ENCODE data around the gene RAB42.
"Not testable (repeated sequence)": the region's sequence is repeated elsewhere in the genome, so short reads cannot be mapped to it uniquely, and the experiment has no call there.

Gene RAB42

GRCh38 chr1:28571911-28572310 is 20.2 kb upstream of the RAB42 start:
- no peak overlapping the region for H3K4me3 ChIP-seq (ENCODE audit: extremely low read depth, insufficient read depth, low read length, poor library complexity, severe bottlenecking)
- no peak overlapping the region for H3K27ac ChIP-seq (ENCODE audit: low read depth, low read length, severe bottlenecking)
- no peaks in the 10 kb centered on the region for H3K9me3 ChIP-seq (ENCODE audit: control insufficient read depth, low read length)
- WGBS, 2 experiments (ENCODE audit: insufficient coverage in 2 of 2): 87 to 97% methylated on average over 3 of the region's 4 CpGs
- no peaks in the 10 kb centered on the region for H3K4me1 ChIP-seq (ENCODE audit: control insufficient read depth, insufficient read depth, low read length, poor library complexity, severe bottlenecking)
- peaks cover 64% of the 10 kb centered on the region for H3K36me3 ChIP-seq (ENCODE audit: control insufficient read depth, insufficient read depth, low read length)

- 92 to 100% methylated on average over 6 to 9 of the region's 12 CpGs for WGBS, 2 experiments (ENCODE audit: insufficient coverage in 2 of 2)
- not testable (repeated sequence) for H3K9me3 ChIP-seq (ENCODE audit: control insufficient read depth, low read length); H3K4me1 ChIP-seq (ENCODE audit: control insufficient read depth, insufficient read depth, low read length, poor library complexity, severe bottlenecking); H3K27ac ChIP-seq (ENCODE audit: low read depth, low read length, severe bottlenecking); H3K4me3 ChIP-seq (ENCODE audit: extremely low read depth, insufficient read depth, low read length, poor library complexity, severe bottlenecking)
- H3K36me3 ChIP-seq (ENCODE audit: control insufficient read depth, insufficient read depth, low read length): peaks cover 64% of the 10 kb centered on the region
Measured at GRCh38 chr1:28572891-28573290, 19.2 kb upstream of the RAB42 start.

GRCh38 chr1:28573564-28573963 is 18.5 kb upstream of the RAB42 start:
- peaks cover 64% of the 10 kb centered on the region for H3K36me3 ChIP-seq (ENCODE audit: control insufficient read depth, insufficient read depth, low read length)
- 97% methylated on average over 10 to 11 of the region's 11 CpGs for WGBS, 2 experiments (ENCODE audit: insufficient coverage in 2 of 2)

GRCh38 chr1:28577052-28577678 is 14.9 kb upstream of the RAB42 start:
- Histone ChIP-seq H3K36me3 (ENCODE audit: control insufficient read depth, insufficient read depth, low read length) (peaks cover 64% of the 10 kb centered on the region), H3K9me3 (ENCODE audit: control insufficient read depth, low read length) (no peaks in the 10 kb centered on the region), H3K4me1 (ENCODE audit: control insufficient read depth, insufficient read depth, low read length, poor library complexity, severe bottlenecking) (peaks cover 10% of the 10 kb centered on the region), H3K27ac (ENCODE audit: low read depth, low read length, severe bottlenecking) (no peak overlapping the region), H3K4me3 (ENCODE audit: extremely low read depth, insufficient read depth, low read length, poor library complexity, severe bottlenecking) (no peak overlapping the region)
- WGBS, 2 experiments (ENCODE audit: insufficient coverage in 2 of 2): 75 to 88% methylated on average over 1 of the region's 1 CpG

More at GRCh38 chr1:28573564-28573963, 18.5 kb upstream of the RAB42 start:
- Histone ChIP-seq H3K9me3 (ENCODE audit: control insufficient read depth, low read length) (no peaks in the 10 kb centered on the region), H3K4me1 (ENCODE audit: control insufficient read depth, insufficient read depth, low read length, poor library complexity, severe bottlenecking) (no peaks in the 10 kb centered on the region), H3K27ac (ENCODE audit: low read depth, low read length, severe bottlenecking) (no peak overlapping the region), H3K4me3 (ENCODE audit: extremely low read depth, insufficient read depth, low read length, poor library complexity, severe bottlenecking) (no peak overlapping the region)

- Histone ChIP-seq H3K4me3 (ENCODE audit: extremely low read depth, insufficient read depth, low read length, poor library complexity, severe bottlenecking) (no peak overlapping the region), H3K4me1 (ENCODE audit: control insufficient read depth, insufficient read depth, low read length, poor library complexity, severe bottlenecking) (peaks cover 10% of the 10 kb centered on the region), H3K9me3 (ENCODE audit: control insufficient read depth, low read length) (no peaks in the 10 kb centered on the region), H3K27ac (ENCODE audit: low read depth, low read length, severe bottlenecking) (no peak overlapping the region), H3K36me3 (ENCODE audit: control insufficient read depth, insufficient read depth, low read length) (peaks cover 62% of the 10 kb centered on the region)
- 93 to 100% methylated on average over 2 to 6 of the region's 6 CpGs for WGBS, 2 experiments (ENCODE audit: insufficient coverage in 2 of 2)
Measured at GRCh38 chr1:28577738-28578536, 14.1 kb upstream of the RAB42 start.

GRCh38 chr1:28578696-28579218 is 13.3 kb upstream of the RAB42 start:
- H3K36me3 ChIP-seq (ENCODE audit: control insufficient read depth, insufficient read depth, low read length): peaks cover 55% of the 10 kb centered on the region
- H3K27ac ChIP-seq (ENCODE audit: low read depth, low read length, severe bottlenecking): no peak overlapping the region
- no peak overlapping the region for H3K4me3 ChIP-seq (ENCODE audit: extremely low read depth, insufficient read depth, low read length, poor library complexity, severe bottlenecking)
- H3K4me1 ChIP-seq (ENCODE audit: control insufficient read depth, insufficient read depth, low read length, poor library complexity, severe bottlenecking): peaks cover 10% of the 10 kb centered on the region
- H3K9me3 ChIP-seq (ENCODE audit: control insufficient read depth, low read length): no peaks in the 10 kb centered on the region
- 93 to 96% methylated on average over 5 to 6 of the region's 6 CpGs for WGBS, 2 experiments (ENCODE audit: insufficient coverage in 2 of 2)

- H3K4me3 ChIP-seq (ENCODE audit: extremely low read depth, insufficient read depth, low read length, poor library complexity, severe bottlenecking): peak overlapping the region; percentile 95
- no peak overlapping the region for H3K27ac ChIP-seq (ENCODE audit: low read depth, low read length, severe bottlenecking)
- H3K9me3 ChIP-seq (ENCODE audit: control insufficient read depth, low read length): no peaks in the 10 kb centered on the region
- WGBS, 2 experiments (ENCODE audit: insufficient coverage in 2 of 2): 92 to 100% methylated on average over 1 of the region's 1 CpG
- peaks cover 50% of the 10 kb centered on the region for H3K36me3 ChIP-seq (ENCODE audit: control insufficient read depth, insufficient read depth, low read length)
- H3K4me1 ChIP-seq (ENCODE audit: control insufficient read depth, insufficient read depth, low read length, poor library complexity, severe bottlenecking): peaks cover 10% of the 10 kb centered on the region
Measured at GRCh38 chr1:28579401-28579800, 12.7 kb upstream of the RAB42 start.

- peak overlapping the region; percentile 95 for H3K4me3 ChIP-seq (ENCODE audit: extremely low read depth, insufficient read depth, low read length, poor library complexity, severe bottlenecking)
- H3K36me3 ChIP-seq (ENCODE audit: control insufficient read depth, insufficient read depth, low read length): peaks cover 45% of the 10 kb centered on the region
- H3K27ac ChIP-seq (ENCODE audit: low read depth, low read length, severe bottlenecking): peak overlapping the region; percentile 50
- H3K9me3 ChIP-seq (ENCODE audit: control insufficient read depth, low read length): no peaks in the 10 kb centered on the region
- 2 to 4% methylated on average over 24 to 25 of the region's 26 CpGs for WGBS, 2 experiments (ENCODE audit: insufficient coverage in 2 of 2)
- peaks cover 10% of the 10 kb centered on the region for H3K4me1 ChIP-seq (ENCODE audit: control insufficient read depth, insufficient read depth, low read length, poor library complexity, severe bottlenecking)
Measured at GRCh38 chr1:28580722-28581530, 11.1 kb upstream of the RAB42 start.

GRCh38 chr1:28581531-28582247 is 10.4 kb upstream of the RAB42 start:
- peaks cover 10% of the 10 kb centered on the region for H3K4me1 ChIP-seq (ENCODE audit: control insufficient read depth, insufficient read depth, low read length, poor library complexity, severe bottlenecking)
- H3K27ac ChIP-seq (ENCODE audit: low read depth, low read length, severe bottlenecking): peak overlapping the region; percentile 50
- no peaks in the 10 kb centered on the region for H3K9me3 ChIP-seq (ENCODE audit: control insufficient read depth, low read length)
- 1% methylated on average over 56 to 72 of the region's 75 CpGs for WGBS, 2 experiments (ENCODE audit: insufficient coverage in 2 of 2)
- H3K4me3 ChIP-seq (ENCODE audit: extremely low read depth, insufficient read depth, low read length, poor library complexity, severe bottlenecking): peak overlapping the region; percentile 95
- H3K36me3 ChIP-seq (ENCODE audit: control insufficient read depth, insufficient read depth, low read length): peaks cover 43% of the 10 kb centered on the region

GRCh38 chr1:28582248-28582615 is 9.8 kb upstream of the RAB42 start:
- Histone ChIP-seq H3K4me3 (ENCODE audit: extremely low read depth, insufficient read depth, low read length, poor library complexity, severe bottlenecking) (peak overlapping the region; percentile 95), H3K4me1 (ENCODE audit: control insufficient read depth, insufficient read depth, low read length, poor library complexity, severe bottlenecking) (peaks cover 10% of the 10 kb centered on the region), H3K27ac (ENCODE audit: low read depth, low read length, severe bottlenecking) (peak overlapping the region; percentile 29), H3K36me3 (ENCODE audit: control insufficient read depth, insufficient read depth, low read length) (peaks cover 37% of the 10 kb centered on the region), H3K9me3 (ENCODE audit: control insufficient read depth, low read length) (no peaks in the 10 kb centered on the region)
- WGBS, 2 experiments (ENCODE audit: insufficient coverage in 2 of 2): 35 to 54% methylated on average over 5 to 7 of the region's 10 CpGs
